Measurements from ENCODE around the gene P2RY14.

- TF ChIP-seq CTCF (IDR thresholded peaks at IDR 0.05): no peak
- TF ChIP-seq POLR2A (IDR thresholded peaks at IDR 0.05): no peak
Measured at GRCh38 chr3:151248772-151249337, 29.5 kb downstream of the P2RY14 start.

All from stomach (tissue), 4 donors.